HG03521 (cell line): ENCODE measurements around the gene ADI1.
"Not testable (repeated sequence)": the region's sequence is repeated elsewhere in the genome, so short reads cannot be mapped to it uniquely, and the experiment has no call there.

Experiments
- ATAC-seq: cut with Tn5 transposase; IDR thresholded peaks from one replicate; pipeline ENCODE4 v1.9.1; 2021; ENCODE audit warnings: mild to moderate bottlenecking, moderate library complexity; ENCODE audit not compliant: unreplicated experiment

The ADI1 gene

GRCh38 chr2:3450385-3451010, 68.8 kb downstream of the ADI1 start:
- ATAC-seq: no peak

GRCh38 chr2:3449936-3450335, 69.4 kb downstream of the ADI1 start:
- ATAC-seq: no peak

DNA sequence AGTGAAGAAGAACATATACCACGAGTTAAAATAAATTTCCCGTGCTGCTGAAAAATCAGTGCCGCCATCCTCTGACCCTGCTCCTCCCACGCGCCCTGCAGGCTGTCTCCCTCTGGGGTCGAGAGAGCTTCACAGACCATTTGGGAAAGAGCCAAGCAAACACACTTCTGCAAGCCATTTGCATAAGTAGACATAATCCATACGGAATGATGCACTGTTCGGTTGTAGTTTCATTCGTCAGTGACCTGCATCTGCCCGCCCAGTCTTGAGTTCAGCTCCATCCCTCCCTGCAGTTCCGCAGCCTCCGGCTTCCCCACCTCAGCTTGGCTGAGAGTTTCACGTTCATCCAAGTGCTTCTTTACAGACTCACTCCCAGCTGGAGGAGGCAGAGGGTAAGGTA, 70.2 kb downstream of the ADI1 start:
- no peak for ATAC-seq

DNA sequence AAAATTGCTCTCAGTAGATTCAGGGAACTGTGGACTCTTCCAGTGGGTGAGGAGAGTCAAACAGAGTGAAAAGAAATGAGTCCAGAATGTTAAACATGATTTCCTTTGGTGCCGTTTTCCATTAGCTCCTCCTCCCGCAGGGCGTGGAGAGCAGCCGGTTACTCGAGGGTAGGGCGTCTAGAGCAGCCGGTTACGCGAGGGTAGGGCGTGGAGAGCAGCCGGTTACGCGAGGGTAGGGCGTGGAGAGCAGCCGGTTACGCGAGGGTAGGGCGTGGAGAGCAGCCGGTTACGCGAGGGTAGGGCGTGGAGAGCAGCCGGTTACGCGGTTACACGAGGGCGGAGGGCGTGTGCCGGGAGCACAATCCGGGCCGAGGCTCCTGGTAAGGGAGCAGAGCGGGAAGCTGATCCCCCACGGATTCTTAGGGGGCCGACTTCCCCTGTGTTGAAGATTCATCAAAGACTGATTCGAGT, 70.9 kb downstream of the ADI1 start:
- not testable (repeated sequence) for ATAC-seq

- no peak for ATAC-seq
Observed at GRCh38 chr2:3447789-3448317, 71.5 kb downstream of the ADI1 start.
